NCI-H1417 (cell line): ENCODE data around the gene PARD3B.
A peak's percentile ranks its signal among the peaks of the same experiment; 100 is the strongest.

ENCODE experiments used
- DNase-seq, 3 experiments: peaks; one replicate each; lab custom pipeline; 2025; lab: John Stamatoyannopoulos, UW

PARD3B gene

GRCh38 chr2:204763974-204764703, 218.9 kb downstream of the PARD3B start:
- peak in 1 of 3 experiments; percentile 0 for DNase-seq

DNA sequence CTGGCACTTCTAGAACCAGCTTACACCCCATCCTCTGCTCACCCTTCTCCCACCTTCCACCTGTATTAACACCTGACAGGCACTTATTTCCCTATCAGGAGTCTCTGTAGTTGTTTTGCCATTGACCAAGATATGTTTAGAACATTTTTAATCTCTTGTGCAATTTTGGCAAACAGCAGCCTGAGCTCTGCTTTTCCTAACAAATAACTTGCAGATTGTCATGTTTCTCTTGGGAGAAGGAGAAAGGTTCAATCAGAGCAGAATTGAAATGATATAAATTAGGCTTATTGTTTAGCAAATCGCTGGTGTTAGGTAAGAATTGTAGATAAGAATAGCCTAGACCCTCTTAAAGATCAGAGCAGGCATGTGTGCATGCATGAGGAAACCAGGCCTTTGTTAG, 225.5 kb downstream of the PARD3B start:
- DNase-seq = no peak

- DNase-seq = no peak
Measured at GRCh38 chr2:204771721-204772120, 226.4 kb downstream of the PARD3B start.

- DNase-seq = no peak
Measured at GRCh38 chr2:204772546-204772945, 227.3 kb downstream of the PARD3B start.

GRCh38 chr2:204775766-204776165, 230.5 kb downstream of the PARD3B start:
- no peak for DNase-seq

- DNase-seq = no peak
Measured at GRCh38 chr2:204776781-204777559, 231.7 kb downstream of the PARD3B start.

DNA sequence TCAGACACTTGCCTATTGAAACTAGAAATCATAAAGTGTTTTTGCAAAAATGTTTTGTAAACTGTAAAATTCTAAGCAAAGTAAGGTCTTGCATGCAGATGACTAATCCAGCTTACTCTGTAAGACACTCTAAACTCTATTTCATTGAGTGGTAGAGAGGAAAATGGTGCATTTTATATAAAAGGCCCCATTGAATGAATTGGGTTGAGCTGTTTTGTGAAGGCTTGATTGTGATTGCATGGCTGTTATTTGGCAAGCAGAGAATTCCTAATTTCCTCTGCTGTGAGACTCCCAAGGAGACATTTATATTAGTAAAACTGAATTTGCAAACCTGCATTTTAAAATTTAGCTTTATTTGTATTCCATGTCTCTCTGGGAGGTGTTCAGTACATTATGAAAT, 234.5 kb downstream of the PARD3B start:
- DNase-seq = no peak

DNA sequence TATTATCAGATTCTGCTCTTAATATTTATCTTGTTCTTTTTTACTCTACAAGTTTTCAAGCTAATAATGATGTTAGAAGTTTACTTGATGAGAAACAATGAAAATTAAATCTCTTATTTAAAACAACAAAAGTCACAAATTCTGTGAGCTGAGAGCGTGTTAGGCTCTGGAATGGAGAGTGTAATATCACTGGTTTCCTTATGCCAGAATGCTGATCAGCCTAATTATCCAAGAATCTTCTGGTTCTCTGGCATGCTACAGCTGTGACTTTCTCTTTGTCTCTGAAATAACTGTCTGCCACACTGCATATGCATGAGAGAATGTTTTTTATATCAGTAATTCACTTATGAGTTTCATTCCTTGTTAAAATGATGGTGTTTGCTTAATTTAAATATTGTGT, 236.7 kb downstream of the PARD3B start:
- DNase-seq = no peak

DNA sequence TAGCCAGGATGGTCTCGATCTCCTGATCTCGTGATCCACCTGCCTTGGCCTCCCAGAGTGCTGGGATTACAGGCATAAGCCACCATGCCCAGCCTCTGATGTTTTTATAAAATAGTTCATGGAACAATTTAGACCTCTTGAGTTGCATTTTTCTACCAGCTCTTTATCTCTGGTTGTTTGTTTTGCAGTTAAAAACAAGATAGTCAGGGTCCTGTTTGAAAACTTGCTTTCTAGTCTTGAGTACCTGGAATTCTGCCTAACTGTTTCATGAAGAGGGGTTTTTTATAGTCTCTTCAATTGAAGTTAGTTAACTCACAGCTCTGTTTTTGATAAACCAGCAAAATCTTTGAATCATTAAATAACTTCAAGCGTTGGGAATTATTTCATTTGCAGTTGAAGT, 244.8 kb downstream of the PARD3B start:
- DNase-seq = no peak

DNA sequence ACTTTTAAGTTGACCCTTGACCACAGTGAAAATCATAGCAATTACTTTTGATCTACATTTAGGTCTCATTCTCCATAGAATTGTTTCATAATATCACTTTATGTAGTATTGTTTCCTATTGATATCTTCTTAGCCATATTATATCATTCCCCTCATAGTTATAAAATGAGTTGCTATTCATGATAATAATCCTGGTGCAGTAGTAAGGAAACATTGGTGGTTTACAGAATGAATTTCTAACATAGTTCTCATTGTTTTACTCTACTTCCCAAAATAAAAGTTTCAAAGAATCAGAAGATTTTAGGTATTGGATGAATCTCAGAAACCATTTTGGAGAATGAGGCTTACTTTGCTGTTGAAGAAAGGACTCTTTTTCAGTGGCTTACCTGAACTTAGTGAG, 246.0 kb downstream of the PARD3B start:
- no peak for DNase-seq

- no peak for DNase-seq
Measured at GRCh38 chr2:204794624-204795023, 249.3 kb downstream of the PARD3B start.

- DNase-seq = no peak
Measured at GRCh38 chr2:204795156-204795555, 249.9 kb downstream of the PARD3B start.

- DNase-seq = no peak
Measured at GRCh38 chr2:204796581-204796980, 251.3 kb downstream of the PARD3B start.

- DNase-seq = no peak
Measured at GRCh38 chr2:204799791-204800190, 254.5 kb downstream of the PARD3B start.

DNA sequence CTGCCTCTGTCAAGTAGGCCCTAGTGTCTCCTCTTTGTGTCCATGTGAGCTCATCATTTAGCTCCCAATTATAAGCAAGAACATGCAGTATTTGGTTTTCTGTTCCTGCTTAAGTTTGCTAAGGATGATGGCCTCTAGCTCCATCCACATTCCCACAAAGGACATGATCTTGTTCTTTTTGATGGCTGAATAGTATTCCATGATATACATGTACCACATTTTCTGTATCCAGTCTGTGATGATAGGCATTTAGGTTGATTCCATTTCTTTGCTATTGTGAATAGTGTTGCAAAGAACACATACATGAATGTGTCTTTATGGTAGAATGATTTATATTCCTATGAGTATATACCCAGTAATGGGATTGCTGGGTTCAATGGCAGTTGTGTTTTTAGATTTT, 263.2 kb downstream of the PARD3B start:
- no peak for DNase-seq

- no peak for DNase-seq
Measured at GRCh38 chr2:204824751-204825453, 279.6 kb downstream of the PARD3B start.

GRCh38 chr2:204825681-204826080, 280.4 kb downstream of the PARD3B start:
- DNase-seq = no peak

- no peak for DNase-seq
Measured at GRCh38 chr2:204827701-204828590, 282.7 kb downstream of the PARD3B start.

DNA sequence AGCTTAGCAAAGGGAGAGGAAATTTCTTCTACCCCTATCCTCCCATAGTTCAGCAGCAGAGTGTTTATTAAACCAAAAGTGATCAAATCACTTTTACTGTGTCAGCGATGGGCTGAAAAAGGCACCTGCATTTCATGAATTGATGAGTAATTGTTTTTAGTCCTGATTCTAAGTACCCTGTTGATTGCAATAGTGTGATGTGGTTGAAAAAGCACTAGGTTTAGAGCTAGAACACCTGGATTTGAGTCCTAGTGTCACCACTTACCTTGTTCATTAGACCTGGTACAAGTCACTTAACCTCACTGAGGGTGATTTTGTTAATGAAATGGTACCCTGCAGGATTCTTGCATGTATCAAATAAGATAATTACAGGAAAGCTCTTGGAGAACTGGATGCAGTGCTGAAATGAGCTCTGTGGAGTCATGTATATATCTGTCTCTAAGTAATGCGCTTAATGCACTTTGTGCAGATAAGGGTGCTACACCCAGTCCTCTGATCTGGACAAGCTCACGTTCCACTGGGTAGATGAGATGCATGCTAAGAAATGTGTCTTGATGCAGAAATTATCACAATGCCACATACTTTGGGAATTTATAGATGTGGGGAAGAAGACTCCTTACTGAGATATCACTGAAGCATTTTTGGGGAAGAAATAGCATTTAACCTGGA, 289.6 kb downstream of the PARD3B start:
- DNase-seq = peak in 1 of 3 experiments; percentile 5

DNA sequence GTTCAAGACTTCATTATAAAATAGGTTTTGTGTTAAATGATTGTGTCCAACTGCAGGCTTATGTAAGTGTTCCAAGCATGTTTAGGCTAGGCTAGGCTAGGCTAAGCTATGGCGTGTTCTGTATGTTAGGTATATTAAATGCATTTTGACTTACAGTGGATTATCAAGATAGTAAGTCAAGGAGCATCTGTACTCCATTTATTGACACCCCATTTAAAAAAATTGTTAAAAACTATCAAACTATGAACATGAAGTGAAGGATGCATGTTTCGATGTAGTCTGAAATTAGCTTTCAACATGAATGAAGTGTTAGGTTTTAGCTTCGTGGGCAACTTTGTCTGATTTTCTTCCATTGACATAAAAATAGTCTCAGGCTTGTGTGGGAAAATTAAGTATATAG, 290.5 kb downstream of the PARD3B start:
- no peak for DNase-seq

DNA sequence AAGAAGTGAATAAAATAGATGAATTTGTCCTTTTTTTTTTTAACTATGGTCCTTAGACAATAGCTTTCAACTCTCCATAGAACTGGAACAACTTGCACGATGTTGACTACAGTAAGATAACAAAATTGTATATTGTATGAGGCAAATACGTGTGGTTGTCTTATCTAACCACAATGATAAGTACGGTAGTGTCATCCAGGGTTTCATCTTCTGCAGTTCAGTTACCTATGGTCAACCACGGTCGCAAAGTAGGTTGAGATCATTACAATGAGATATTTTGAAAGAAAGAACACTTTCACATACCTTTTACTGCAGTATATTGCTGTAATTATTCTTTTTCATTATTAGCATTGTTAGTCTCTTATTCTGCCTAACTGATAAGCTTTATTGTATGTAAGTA, 295.2 kb downstream of the PARD3B start:
- DNase-seq = no peak
